Neural progenitor cell (in vitro differentiated cells): ENCODE data around the gene MANBA.

Experiments
- CTCF ChIP-seq: fragments of 200-600 bp; sonication (generic); IDR thresholded peaks from 2 replicates; pipeline ENCODE4 v1.5.1; 2017; ENCODE audit warnings: antibody characterized with exemption, mild to moderate bottlenecking
- EZH2 ChIP-seq: fragments of 200-600 bp; sonication (generic); IDR thresholded peaks from 2 replicates; pipeline ENCODE4 v1.6.1; 2017; ENCODE audit warnings: antibody characterized with exemption, mild to moderate bottlenecking, moderate library complexity

GRCh38 chr4:102589743-102590142 is 171.0 kb downstream of the MANBA start:
- TF ChIP-seq CTCF, result no peak
- TF ChIP-seq EZH2, result no peak
